Liver (tissue), 9 donors: ENCODE measurements around the gene PAPPA2. TPM values are rescaled to one million over a fixed set of nuclear protein-coding genes. Genes with fewer than 3 reads are reported as not detected.

Experiments used
- DNase-seq: peaks from one replicate; pipeline ENCODE4 v3.0.0-alpha.2; 2017; ENCODE audit warnings: low spot score
- H3K27ac ChIP-seq, 2 donors: one replicate each; pipeline ENCODE4 v1.7.0; 2013; ENCODE audit warnings: inconsistent platforms in 2 of 2, low read length in 2 of 2, control low read depth in 1 of 2, low read depth in 1 of 2, mild to moderate bottlenecking in 1 of 2
- H3K27me3 ChIP-seq, 4 donors: one replicate each; pipeline versions ENCODE4 v1.6.1 to v1.7.0; 2013; ENCODE audit warnings: low read length in 3 of 4, inconsistent platforms in 1 of 4, mild to moderate bottlenecking in 1 of 4, moderate library complexity in 1 of 4; ENCODE audit not compliant: control insufficient read depth in 4 of 4, insufficient read depth in 4 of 4
- H3K36me3 ChIP-seq, 4 donors: one replicate each; pipeline versions ENCODE4 v1.6.1 to v1.7.0; 2013; ENCODE audit warnings: low read length in 3 of 4, mild to moderate bottlenecking in 3 of 4, low read depth in 1 of 4, moderate library complexity in 1 of 4; ENCODE audit not compliant: control insufficient read depth in 4 of 4, insufficient read depth in 3 of 4
- H3K4me1 ChIP-seq, 4 donors: one replicate each; pipeline versions ENCODE4 v1.6.1 to v1.7.0; 2013; ENCODE audit warnings: low read length in 3 of 4, mild to moderate bottlenecking in 3 of 4, moderate library complexity in 1 of 4; ENCODE audit not compliant: control insufficient read depth in 4 of 4, insufficient read depth in 4 of 4
- H3K4me3 ChIP-seq, 3 donors: one replicate each; pipeline versions ENCODE4 v1.6.1 to v1.7.0; 2013; ENCODE audit warnings: low read length in 3 of 3, control low read depth in 1 of 3, low read depth in 1 of 3, mild to moderate bottlenecking in 1 of 3
- H3K9ac ChIP-seq, 2 donors: one replicate each; pipeline ENCODE4 v1.7.0; 2013; ENCODE audit warnings: low read length in 2 of 2, mild to moderate bottlenecking in 2 of 2, moderate library complexity in 2 of 2, control low read depth in 1 of 2, low read depth in 1 of 2
- H3K9me3 ChIP-seq, 4 donors: one replicate each; pipeline versions ENCODE4 v1.6.1 to v1.7.0; 2013; ENCODE audit warnings: low read length in 3 of 4; ENCODE audit not compliant: control insufficient read depth in 4 of 4
- ATF3 ChIP-seq: IDR thresholded peaks from 2 replicates; pipeline ENCODE4 v1.6.1; 2016; ENCODE audit warnings: antibody characterized with exemption
- CTCF ChIP-seq: fragments of 150-350 bp; IDR thresholded peaks from 2 replicates; pipeline ENCODE4 v1.5.1; 2017; ENCODE audit warnings: improper control_type of control experiment, low read depth, low read length; ENCODE audit not compliant: missing input control
- EGR1 ChIP-seq, 2 donors: IDR thresholded peaks; 2 replicates each; pipeline ENCODE4 v1.6.1; 2016 to 2018; ENCODE audit warnings: antibody characterized with exemption in 2 of 2, low read depth in 2 of 2
- FOXA1 ChIP-seq: IDR thresholded peaks from 2 replicates; pipeline ENCODE4 v1.6.1; 2016; ENCODE audit warnings: antibody characterized with exemption
- FOXA2 ChIP-seq: IDR thresholded peaks from 2 replicates; pipeline ENCODE4 v1.6.1; 2016; ENCODE audit warnings: antibody characterized with exemption
- GABPA ChIP-seq, 2 donors: IDR thresholded peaks in 1 of 2; conservative IDR thresholded peaks in 1 of 2; 2 replicates each; pipeline ENCODE4 v1.6.1; 2016; ENCODE audit warnings: antibody characterized with exemption in 2 of 2, mild to moderate bottlenecking in 1 of 2, moderate library complexity in 1 of 2
- HNF4A ChIP-seq, 2 donors: conservative IDR thresholded peaks; 2 replicates each; pipeline ENCODE4 v1.6.1; 2016; ENCODE audit warnings: antibody characterized with exemption in 2 of 2, mild to moderate bottlenecking in 2 of 2
- HNF4G ChIP-seq: IDR thresholded peaks from 2 replicates; pipeline ENCODE4 v1.6.1; 2016; ENCODE audit warnings: antibody characterized with exemption
- JUND ChIP-seq, 2 donors: IDR thresholded peaks; 2 replicates each; pipeline ENCODE4 v1.6.1; 2016; ENCODE audit warnings: antibody characterized with exemption in 2 of 2
- NR2F2 ChIP-seq: IDR thresholded peaks from 2 replicates; pipeline ENCODE4 v1.6.1; 2016; ENCODE audit warnings: antibody characterized with exemption
- RXRA ChIP-seq, 2 donors: IDR thresholded peaks; 2 replicates each; pipeline ENCODE4 v1.6.1; 2017 to 2018; ENCODE audit warnings: antibody characterized with exemption in 2 of 2, mild to moderate bottlenecking in 1 of 2
- TAF1 ChIP-seq: conservative IDR thresholded peaks from 2 replicates; pipeline ENCODE4 v1.6.1; 2016; ENCODE audit warnings: antibody characterized with exemption, mild to moderate bottlenecking
- YY1 ChIP-seq: IDR thresholded peaks from 2 replicates; pipeline ENCODE4 v1.6.1; 2016; ENCODE audit warnings: antibody characterized with exemption, mild to moderate bottlenecking
- ZBTB33 ChIP-seq: IDR thresholded peaks from 2 replicates; pipeline ENCODE4 v1.6.1; 2016; ENCODE audit warnings: antibody characterized with exemption
- WGBS: extraction: QIAGEN DNeasy Blood & Tissue Kit; methylation state at CpG from one replicate; pipeline ENCODE4 v1.1.7; 2013; 5-methylcytosine and 5-hydroxymethylcytosine counted together
- polyA plus RNA-seq, 2 donors: library from polyadenylated mRNA; stranded (reverse) in 1 of 2; unstranded in 1 of 2; fragments of 200-250 nt in 1 of 2; fragments of >200 nt in 1 of 2; fragmentation: Nextera tagmentation in 1 of 2; extraction: Ambion mirVana in 1 of 2; gene quantifications; one replicate each; pipeline versions ENCODE4 v1.2.1 to v1.2.3, GENCODE V29; 2013 to 2015
- total RNA-seq, 2 donors: library from RNA; depleted of rRNA; stranded (reverse); fragments of >200 nt; gene quantifications; one replicate each; pipeline ENCODE4 v1.2.3, GENCODE V29; 2014
- TF ChIP-seq, protein P1 (sequence below): IDR thresholded peaks from 2 replicates; pipeline ENCODE4 v1.6.1; 2016; ENCODE audit warnings: antibody characterized with exemption, mild to moderate bottlenecking
- donor health status: healthy.
- donor health status: healthy.
- donor health status: healthy.
- donor health status: healthy.
- donor health status: healthy.

Gene PAPPA2
- total and polyA plus RNA-seq, 4 donors, result 0.19 to 27.2 (median 13.4) TPM

GRCh38 chr1:176579087-176579486 is 116.1 kb downstream of the PAPPA2 start:
- no peak for DNase-seq
- Histone ChIP-seq H3K36me3 (no peaks in the 10 kb centered on the region), H3K9ac (no peak overlapping the region), H3K4me1 (no peaks in the 10 kb centered on the region), H3K9me3 (no peaks in the 10 kb centered on the region), H3K27ac (no peak overlapping the region), H3K27me3 (no peaks in the 10 kb centered on the region), H3K4me3 (no peak overlapping the region)
- TF ChIP-seq HNF4G (no peak), ATF3 (no peak), TAF1 (no peak), GABPA (IDR thresholded peaks at IDR 0.05 in 1 of 2, conservative IDR thresholded peaks at IDR 0.05 in 1 of 2) (no peak)
- 88% methylated on average over 3 of the region's 3 CpGs for WGBS

DNA sequence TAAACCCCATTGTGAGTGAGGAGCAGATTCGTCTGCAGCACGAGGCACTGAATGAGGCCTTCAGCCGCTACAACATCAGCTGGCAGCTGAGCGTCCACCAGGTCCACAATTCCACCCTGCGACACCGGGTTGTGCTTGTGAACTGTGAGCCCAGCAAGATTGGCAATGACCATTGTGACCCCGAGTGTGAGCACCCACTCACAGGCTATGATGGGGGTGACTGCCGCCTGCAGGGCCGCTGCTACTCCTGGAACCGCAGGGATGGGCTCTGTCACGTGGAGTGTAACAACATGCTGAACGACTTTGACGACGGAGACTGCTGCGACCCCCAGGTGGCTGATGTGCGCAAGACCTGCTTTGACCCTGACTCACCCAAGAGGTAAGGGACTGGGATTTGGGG is 132.2 kb downstream of the PAPPA2 start:
- Histone ChIP-seq H3K4me3 (no peak overlapping the region), H3K9me3 (no peaks in the 10 kb centered on the region), H3K27ac (no peak overlapping the region), H3K36me3 (no peaks in the 10 kb centered on the region), H3K9ac (no peak overlapping the region), H3K27me3 (no peaks in the 10 kb centered on the region), H3K4me1 (no peaks in the 10 kb centered on the region)
- TF ChIP-seq TAF1 (no peak), FOXA1 (no peak), HNF4A (conservative IDR thresholded peaks at IDR 0.05) (no peak), ZBTB33 (no peak), EGR1 (IDR thresholded peaks at IDR 0.05; ENCODE audit: low read depth in 2 of 2) (no peak), CTCF (no peak), YY1 (no peak), GABPA (IDR thresholded peaks at IDR 0.05 in 1 of 2, conservative IDR thresholded peaks at IDR 0.05 in 1 of 2) (no peak), NR2F2 (no peak), ATF3 (no peak), FOXA2 (no peak), HNF4G (no peak), JUND (IDR thresholded peaks at IDR 0.05) (no peak), RXRA (IDR thresholded peaks at IDR 0.05) (no peak)
- TF ChIP-seq, protein P1, sequence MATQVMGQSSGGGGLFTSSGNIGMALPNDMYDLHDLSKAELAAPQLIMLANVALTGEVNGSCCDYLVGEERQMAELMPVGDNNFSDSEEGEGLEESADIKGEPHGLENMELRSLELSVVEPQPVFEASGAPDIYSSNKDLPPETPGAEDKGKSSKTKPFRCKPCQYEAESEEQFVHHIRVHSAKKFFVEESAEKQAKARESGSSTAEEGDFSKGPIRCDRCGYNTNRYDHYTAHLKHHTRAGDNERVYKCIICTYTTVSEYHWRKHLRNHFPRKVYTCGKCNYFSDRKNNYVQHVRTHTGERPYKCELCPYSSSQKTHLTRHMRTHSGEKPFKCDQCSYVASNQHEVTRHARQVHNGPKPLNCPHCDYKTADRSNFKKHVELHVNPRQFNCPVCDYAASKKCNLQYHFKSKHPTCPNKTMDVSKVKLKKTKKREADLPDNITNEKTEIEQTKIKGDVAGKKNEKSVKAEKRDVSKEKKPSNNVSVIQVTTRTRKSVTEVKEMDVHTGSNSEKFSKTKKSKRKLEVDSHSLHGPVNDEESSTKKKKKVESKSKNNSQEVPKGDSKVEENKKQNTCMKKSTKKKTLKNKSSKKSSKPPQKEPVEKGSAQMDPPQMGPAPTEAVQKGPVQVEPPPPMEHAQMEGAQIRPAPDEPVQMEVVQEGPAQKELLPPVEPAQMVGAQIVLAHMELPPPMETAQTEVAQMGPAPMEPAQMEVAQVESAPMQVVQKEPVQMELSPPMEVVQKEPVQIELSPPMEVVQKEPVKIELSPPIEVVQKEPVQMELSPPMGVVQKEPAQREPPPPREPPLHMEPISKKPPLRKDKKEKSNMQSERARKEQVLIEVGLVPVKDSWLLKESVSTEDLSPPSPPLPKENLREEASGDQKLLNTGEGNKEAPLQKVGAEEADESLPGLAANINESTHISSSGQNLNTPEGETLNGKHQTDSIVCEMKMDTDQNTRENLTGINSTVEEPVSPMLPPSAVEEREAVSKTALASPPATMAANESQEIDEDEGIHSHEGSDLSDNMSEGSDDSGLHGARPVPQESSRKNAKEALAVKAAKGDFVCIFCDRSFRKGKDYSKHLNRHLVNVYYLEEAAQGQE, result no peak
- DNase-seq, result no peak
- 93% methylated on average over 16 of the region's 16 CpGs for WGBS
